Activated CD4-positive, alpha-beta T cell treated with anti-CD3 and anti-CD28 coated beads, Interleukin-2, amount 50 U/mL, for 1 hour (primary cell): ENCODE measurements around the gene B3GAT3.
"Not testable (repeated sequence)": the region's sequence is repeated elsewhere in the genome, so short reads cannot be mapped to it uniquely, and the experiment has no call there.

Experiments
- DNase-seq: peaks from one replicate; pipeline ENCODE4 v3.0.0-alpha.2; 2020

Gene B3GAT3

GRCh38 chr11:62621567-62622470 is at the start of gene B3GAT3:
B3GAT3 (minus strand) TSS chr11:62621986; CDS start chr11:62621947, 39 bp downstream.
- peak; percentile 96 for DNase-seq

GRCh38 chr11:62671236-62671607 is 49.4 kb upstream of the B3GAT3 start:
- DNase-seq: no peak

- DNase-seq: no peak
Measured at GRCh38 chr11:62669420-62670161, 47.8 kb upstream of the B3GAT3 start.

GRCh38 chr11:62667460-62667859 is 45.7 kb upstream of the B3GAT3 start:
- DNase-seq: no peak

- DNase-seq: no peak
Measured at GRCh38 chr11:62666259-62666926, 44.6 kb upstream of the B3GAT3 start.

- DNase-seq: peak; percentile 57
Measured at GRCh38 chr11:62665599-62666258, 43.9 kb upstream of the B3GAT3 start.

GRCh38 chr11:62665075-62665598 is 43.4 kb upstream of the B3GAT3 start, which contains the start of the genes C11orf98 and CSKMT:
C11orf98 (minus strand) TSS chr11:62665210; CDS start chr11:62665169, 41 bp downstream.
CSKMT (plus strand) TSS chr11:62665312; CDS start chr11:62665880, 568 bp downstream.
- DNase-seq: peak; percentile 95

GRCh38 chr11:62664405-62665074 is 42.8 kb upstream of the B3GAT3 start:
- DNase-seq: peak; percentile 46

GRCh38 chr11:62656796-62657429 is 35.1 kb upstream of the B3GAT3 start:
- DNase-seq: no peak

GRCh38 chr11:62654297-62654696 is 32.5 kb upstream of the B3GAT3 start:
- no peak for DNase-seq

GRCh38 chr11:62652161-62653006 is 30.6 kb upstream of the B3GAT3 start:
- no peak for DNase-seq

GRCh38 chr11:62650283-62650682 is 28.5 kb upstream of the B3GAT3 start:
- not testable (repeated sequence) for DNase-seq

GRCh38 chr11:62649486-62649885 is 27.7 kb upstream of the B3GAT3 start:
- DNase-seq: no peak

GRCh38 chr11:62648967-62649364 is 27.2 kb upstream of the B3GAT3 start:
- no peak for DNase-seq

GRCh38 chr11:62648185-62648966 is 26.6 kb upstream of the B3GAT3 start:
- no peak for DNase-seq

- DNase-seq: no peak
Measured at GRCh38 chr11:62647609-62648005, 25.8 kb upstream of the B3GAT3 start.

GRCh38 chr11:62646825-62647608 is 25.2 kb upstream of the B3GAT3 start:
- DNase-seq: no peak
